HFFc6 (cell line): Measurements from ENCODE around the gene URGCP. TPM values are rescaled to one million over a fixed set of nuclear protein-coding genes. Genes with fewer than 3 reads are reported as not detected.
"Not testable (repeated sequence)": the region's sequence is repeated elsewhere in the genome, so short reads cannot be mapped to it uniquely, and the experiment has no call there.

Source experiments
- DNase-seq: peaks from one replicate; pipeline ENCODE4 v3.0.0-alpha.2; 2018
- H3K27ac Mint-ChIP-seq: 2 replicates; pipeline ENCODE4 v1.8.0; 2020; ENCODE audit warnings: mild to moderate bottlenecking, mixed read lengths
- H3K27me3 Mint-ChIP-seq: 2 replicates; pipeline ENCODE4 v1.8.0; 2021; ENCODE audit warnings: mild to moderate bottlenecking, moderate library complexity, mixed read lengths; ENCODE audit not compliant: insufficient read depth
- H3K36me3 Mint-ChIP-seq: 2 replicates; pipeline ENCODE4 v1.8.0; 2021; ENCODE audit warnings: low read depth, mixed read lengths
- H3K4me1 Mint-ChIP-seq: 2 replicates; pipeline ENCODE4 v1.8.0; 2020; ENCODE audit warnings: low read depth, mixed read lengths
- H3K4me3 Mint-ChIP-seq: 2 replicates; pipeline ENCODE4 v1.8.0; 2020; ENCODE audit warnings: mild to moderate bottlenecking, moderate library complexity, mixed read lengths
- H3K9me3 Mint-ChIP-seq: 2 replicates; pipeline ENCODE4 v1.8.0; 2020; ENCODE audit warnings: mild to moderate bottlenecking, mixed read lengths
- CTCF ChIP-seq: fragments of 200-600 bp; sonication (generic); IDR thresholded peaks from 2 replicates; pipeline ENCODE4 v1.5.0; 2021; ENCODE audit warnings: antibody characterized with exemption, mild to moderate bottlenecking
- total RNA-seq, 6 experiments: library from RNA; stranded (reverse); fragmentation: NEBNext Ultra II Directional; extraction: Animal tissue kit (Norgen Biotek cat#: 25700); gene quantifications; 2 replicates in 1 of 6; 3 replicates in 5 of 6; pipeline ENCODE4 v1.2.3, GENCODE V29; 2021

URGCP gene
- total RNA-seq, 6 experiments from 2014 or later = 41.4 to 53.2 (median 43.2) TPM

DNA sequence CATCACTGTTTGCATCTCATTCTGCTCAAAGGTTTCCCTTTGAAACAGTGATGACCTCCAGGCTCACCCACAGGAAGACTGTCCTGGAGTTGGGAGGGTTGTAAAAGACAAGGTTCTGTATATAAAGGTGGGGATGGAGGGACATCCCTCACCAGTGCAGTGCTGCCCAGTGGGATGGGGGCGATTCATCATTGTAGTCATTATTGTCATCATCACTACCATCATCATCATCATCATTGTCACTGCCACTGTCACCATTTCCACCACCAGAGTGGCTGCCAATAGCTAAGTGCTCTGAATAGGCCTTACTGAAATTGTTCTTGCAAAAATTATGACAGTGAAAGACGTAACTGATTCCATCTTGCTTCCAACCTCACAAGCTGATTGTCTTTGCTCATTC lies 61.7 kb downstream of the URGCP start:
- H3K27ac Mint-ChIP-seq = no peak overlapping the region
- H3K9me3 Mint-ChIP-seq = no peaks in the 10 kb centered on the region
- peaks cover 2% of the 10 kb centered on the region for H3K27me3 Mint-ChIP-seq
- H3K36me3 Mint-ChIP-seq = no peaks in the 10 kb centered on the region
- no peak overlapping the region for H3K4me3 Mint-ChIP-seq
- H3K4me1 Mint-ChIP-seq = peaks cover 19% of the 10 kb centered on the region
- no peak for DNase-seq
- TF ChIP-seq CTCF = no peak

DNA sequence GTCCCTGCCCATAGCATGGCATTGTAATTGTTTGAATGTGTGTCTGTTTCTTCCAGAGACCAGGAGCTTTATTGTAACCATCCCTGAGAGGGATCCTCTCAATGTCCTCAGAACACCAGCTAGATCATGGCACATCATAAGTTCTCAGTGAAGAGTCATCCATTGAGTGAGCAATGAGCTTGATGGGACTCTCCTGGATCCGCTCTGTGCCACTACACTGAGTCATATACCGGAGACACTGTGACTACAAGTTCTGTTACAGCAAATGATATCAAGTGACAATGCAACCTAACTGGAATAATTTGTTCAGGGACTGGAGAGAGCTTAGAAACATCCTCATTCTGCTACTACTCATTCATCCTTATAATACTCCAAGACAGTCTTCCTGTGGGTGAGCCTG lies 62.1 kb downstream of the URGCP start:
- no peaks in the 10 kb centered on the region for H3K36me3 Mint-ChIP-seq
- H3K27me3 Mint-ChIP-seq = peaks cover 2% of the 10 kb centered on the region
- no peaks in the 10 kb centered on the region for H3K9me3 Mint-ChIP-seq
- TF ChIP-seq CTCF = no peak
- no peak overlapping the region for H3K4me3 Mint-ChIP-seq
- H3K27ac Mint-ChIP-seq = no peak overlapping the region
- peaks cover 19% of the 10 kb centered on the region for H3K4me1 Mint-ChIP-seq
- peak; percentile 30 for DNase-seq

DNA sequence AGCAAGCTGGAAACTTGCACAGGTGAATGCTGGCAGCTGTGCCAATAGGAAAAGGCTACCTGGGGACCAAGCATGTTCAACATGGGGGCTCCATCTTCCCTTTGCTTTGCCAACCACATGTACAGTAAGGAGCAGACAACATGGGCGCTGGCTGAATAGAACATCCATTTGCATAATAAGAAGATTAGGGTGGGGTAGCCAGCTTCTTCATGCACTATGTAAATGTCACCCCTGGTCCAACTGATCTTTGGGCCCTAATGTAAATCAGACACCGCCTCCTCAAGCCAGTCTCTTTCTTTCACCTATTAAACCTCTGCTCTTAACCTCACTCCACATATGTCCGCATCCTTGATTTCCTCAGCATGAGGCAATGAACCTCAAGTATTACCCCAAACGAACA lies 63.1 kb downstream of the URGCP start:
- H3K27ac Mint-ChIP-seq = no peak overlapping the region
- H3K9me3 Mint-ChIP-seq = no peaks in the 10 kb centered on the region
- DNase-seq = no peak
- peaks cover 3% of the 10 kb centered on the region for H3K27me3 Mint-ChIP-seq
- H3K4me1 Mint-ChIP-seq = peaks cover 25% of the 10 kb centered on the region
- no peak for TF ChIP-seq CTCF
- no peak overlapping the region for H3K4me3 Mint-ChIP-seq
- H3K36me3 Mint-ChIP-seq = no peaks in the 10 kb centered on the region

DNA sequence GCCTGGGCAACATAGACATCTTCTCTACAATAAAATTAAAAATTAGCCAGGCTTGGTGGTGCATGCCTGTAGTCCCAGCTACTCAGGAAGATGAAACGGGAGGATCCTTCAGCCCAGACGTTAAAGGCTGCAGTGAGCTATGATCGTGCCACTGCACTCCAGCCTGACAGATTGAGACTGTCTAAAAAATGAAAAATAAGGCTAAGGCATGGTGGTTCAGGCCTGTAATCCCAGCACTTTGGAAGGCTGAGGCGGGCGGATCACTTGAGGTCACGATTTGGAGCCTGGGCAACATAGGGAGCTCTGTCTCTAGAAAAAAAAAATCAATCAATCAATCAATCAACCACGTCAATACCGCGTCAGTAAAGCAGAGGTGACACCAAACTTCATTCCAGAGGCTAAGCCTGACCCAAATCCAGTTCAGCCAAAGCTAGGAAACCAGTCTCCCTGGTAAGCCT lies 68.2 kb downstream of the URGCP start:
- Mint-ChIP-seq H3K4me1 (peaks cover 13% of the 10 kb centered on the region), H3K36me3 (peaks cover 6% of the 10 kb centered on the region; the same call in 1 of the 2 replicates), H3K4me3 (no peak overlapping the region; the same call in 1 of the 2 replicates), H3K9me3 (peaks cover 7% of the 10 kb centered on the region), H3K27me3 (peaks cover 2% of the 10 kb centered on the region), H3K27ac (no peak overlapping the region)
- no peak for DNase-seq
- no peak for TF ChIP-seq CTCF

DNA sequence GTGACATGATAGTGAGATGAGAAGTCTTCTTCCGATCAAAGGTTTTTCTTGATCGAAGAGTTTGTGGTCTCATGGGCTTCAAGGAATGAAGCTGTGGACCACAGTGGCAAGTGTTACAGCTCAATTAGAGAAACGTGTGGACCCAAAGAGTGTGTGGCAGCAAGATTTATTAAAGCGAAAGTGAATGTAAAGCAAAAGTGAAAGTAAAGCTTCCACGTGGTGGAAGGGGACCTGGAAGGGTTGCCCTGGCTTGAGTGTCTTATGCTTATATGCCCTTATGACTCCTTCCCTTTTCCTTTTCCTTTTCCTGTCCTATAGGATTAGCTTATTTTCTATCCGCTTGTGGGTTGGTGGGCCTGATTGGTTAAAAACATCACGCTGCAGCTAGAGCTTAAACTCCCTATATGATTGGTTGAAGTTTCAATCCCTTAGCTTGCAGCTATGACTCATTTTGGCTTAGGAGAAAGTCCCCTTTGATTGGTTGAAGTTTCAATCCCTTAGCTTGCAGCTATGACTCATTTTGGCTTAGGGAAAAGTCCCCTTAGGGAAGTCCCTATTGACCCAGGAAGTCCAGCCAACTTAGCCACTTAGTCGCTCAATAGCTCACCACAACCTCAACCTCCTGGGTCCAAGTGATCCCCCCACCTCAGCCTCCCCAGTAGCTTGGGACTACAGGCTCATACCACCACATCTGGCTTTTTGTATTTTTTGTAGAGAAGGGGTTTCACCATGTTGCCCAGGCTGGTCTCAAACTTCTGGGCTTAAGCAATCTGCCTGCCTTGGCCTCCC lies 71.7 kb downstream of the URGCP start:
- DNase-seq = peak; percentile 48
- peaks cover 6% of the 10 kb centered on the region; the same call in 1 of the 2 replicates for H3K36me3 Mint-ChIP-seq
- H3K27ac Mint-ChIP-seq = no peak overlapping the region
- TF ChIP-seq CTCF = no peak
- peaks cover 6% of the 10 kb centered on the region; the same call in 1 of the 2 replicates for H3K27me3 Mint-ChIP-seq
- H3K4me3 Mint-ChIP-seq = no peak overlapping the region
- peaks cover 7% of the 10 kb centered on the region for H3K9me3 Mint-ChIP-seq
- peaks cover 13% of the 10 kb centered on the region for H3K4me1 Mint-ChIP-seq

DNA sequence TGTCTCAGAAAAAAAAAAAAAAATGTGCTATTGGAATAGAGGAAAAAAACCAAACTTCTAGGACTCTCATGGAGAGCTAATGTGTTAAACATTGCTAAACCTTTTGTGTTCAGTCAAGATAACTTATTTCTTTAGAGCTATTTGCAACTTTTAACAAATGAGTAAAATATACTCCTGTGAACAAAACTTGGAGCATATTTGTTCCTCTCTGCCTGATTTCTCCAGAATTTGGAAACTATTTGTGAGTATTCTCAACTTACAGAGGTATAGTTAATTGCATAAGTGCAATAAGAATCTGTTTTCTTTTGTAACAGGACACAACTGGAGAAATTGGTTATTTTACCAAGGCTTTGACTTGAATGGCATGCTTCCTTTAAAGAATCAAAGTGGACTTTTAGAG lies 75.5 kb downstream of the URGCP start:
- not testable (repeated sequence) for H3K27ac Mint-ChIP-seq, H3K4me3 Mint-ChIP-seq, DNase-seq, H3K9me3 Mint-ChIP-seq, H3K4me1 Mint-ChIP-seq, H3K36me3 Mint-ChIP-seq
- peaks cover 26% of the 10 kb centered on the region for H3K27me3 Mint-ChIP-seq
